NB4 (cell line): ENCODE measurements around the gene KLF11.

Experiments
- DNase-seq: peaks from one replicate; pipeline ENCODE4 v3.0.0; 2010; ENCODE audit warnings: low read depth
- H3K4me3 ChIP-seq: one replicate; pipeline ENCODE4 v1.5.1; 2011; ENCODE audit warnings: mild to moderate bottlenecking, low read depth, low read length, moderate library complexity
- MYC ChIP-seq: IDR thresholded peaks from 2 replicates; pipeline ENCODE4 v1.6.1; 2011; ENCODE audit warnings: low read depth, low read length
- POLR2A ChIP-seq: IDR thresholded peaks from 2 replicates; pipeline ENCODE4 v1.6.1; 2011; ENCODE audit warnings: mild to moderate bottlenecking; ENCODE audit not compliant: insufficient read length; ENCODE audit errors: extremely low read depth
- TF ChIP-seq, protein P1 (sequence below): IDR thresholded peaks from one replicate; pipeline ENCODE4 v1.5.1; 2012; ENCODE audit warnings: low read depth, low read length
- TF ChIP-seq, protein P2 (sequence below): IDR thresholded peaks from 2 replicates; pipeline ENCODE4 v1.6.1; 2011; ENCODE audit warnings: low read depth, low read length

KLF11 gene

DNA sequence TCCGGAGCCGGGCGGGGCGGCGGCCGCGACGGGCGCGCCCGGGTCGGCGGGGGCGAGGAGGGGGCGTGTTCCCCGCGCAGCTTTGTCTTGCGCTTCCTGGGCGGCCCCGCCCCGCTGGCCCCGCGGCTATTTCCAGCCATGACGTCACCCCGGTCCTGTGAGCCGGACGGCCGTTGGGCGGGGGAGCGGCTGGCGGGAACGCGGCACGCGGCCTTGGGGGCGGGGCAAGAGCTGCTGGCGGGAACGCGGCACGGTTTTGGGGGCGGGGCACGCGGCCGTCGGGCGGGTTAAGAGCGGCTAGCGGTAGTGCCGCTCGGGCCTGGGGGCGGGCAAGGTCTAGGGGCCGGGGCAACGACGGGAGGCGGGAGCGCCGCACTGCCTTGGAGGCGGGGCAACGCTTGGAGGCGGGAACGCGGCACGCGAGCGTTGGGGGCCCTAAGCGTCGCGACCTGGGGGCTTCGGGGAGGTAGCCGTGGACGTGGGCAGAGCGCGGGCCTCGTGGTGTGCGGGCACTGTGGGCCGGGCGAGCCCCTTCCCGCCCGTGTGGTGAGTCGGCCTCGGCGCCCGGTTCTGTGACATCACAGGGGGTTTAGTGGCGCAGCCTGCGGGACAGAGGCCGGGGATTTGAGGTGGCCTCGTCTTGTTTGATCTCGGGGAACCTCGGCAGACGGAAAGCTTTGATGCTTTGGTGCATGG lies 704 bp downstream of the KLF11 start:
- no peak overlapping the region for H3K4me3 ChIP-seq
- TF ChIP-seq, protein P1, sequence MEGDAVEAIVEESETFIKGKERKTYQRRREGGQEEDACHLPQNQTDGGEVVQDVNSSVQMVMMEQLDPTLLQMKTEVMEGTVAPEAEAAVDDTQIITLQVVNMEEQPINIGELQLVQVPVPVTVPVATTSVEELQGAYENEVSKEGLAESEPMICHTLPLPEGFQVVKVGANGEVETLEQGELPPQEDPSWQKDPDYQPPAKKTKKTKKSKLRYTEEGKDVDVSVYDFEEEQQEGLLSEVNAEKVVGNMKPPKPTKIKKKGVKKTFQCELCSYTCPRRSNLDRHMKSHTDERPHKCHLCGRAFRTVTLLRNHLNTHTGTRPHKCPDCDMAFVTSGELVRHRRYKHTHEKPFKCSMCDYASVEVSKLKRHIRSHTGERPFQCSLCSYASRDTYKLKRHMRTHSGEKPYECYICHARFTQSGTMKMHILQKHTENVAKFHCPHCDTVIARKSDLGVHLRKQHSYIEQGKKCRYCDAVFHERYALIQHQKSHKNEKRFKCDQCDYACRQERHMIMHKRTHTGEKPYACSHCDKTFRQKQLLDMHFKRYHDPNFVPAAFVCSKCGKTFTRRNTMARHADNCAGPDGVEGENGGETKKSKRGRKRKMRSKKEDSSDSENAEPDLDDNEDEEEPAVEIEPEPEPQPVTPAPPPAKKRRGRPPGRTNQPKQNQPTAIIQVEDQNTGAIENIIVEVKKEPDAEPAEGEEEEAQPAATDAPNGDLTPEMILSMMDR: no peak
- no peak for TF ChIP-seq MYC
- TF ChIP-seq POLR2A: no peak
- TF ChIP-seq, protein P2, sequence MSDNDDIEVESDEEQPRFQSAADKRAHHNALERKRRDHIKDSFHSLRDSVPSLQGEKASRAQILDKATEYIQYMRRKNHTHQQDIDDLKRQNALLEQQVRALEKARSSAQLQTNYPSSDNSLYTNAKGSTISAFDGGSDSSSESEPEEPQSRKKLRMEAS: no peak
- DNase-seq: peak; percentile 68

DNA sequence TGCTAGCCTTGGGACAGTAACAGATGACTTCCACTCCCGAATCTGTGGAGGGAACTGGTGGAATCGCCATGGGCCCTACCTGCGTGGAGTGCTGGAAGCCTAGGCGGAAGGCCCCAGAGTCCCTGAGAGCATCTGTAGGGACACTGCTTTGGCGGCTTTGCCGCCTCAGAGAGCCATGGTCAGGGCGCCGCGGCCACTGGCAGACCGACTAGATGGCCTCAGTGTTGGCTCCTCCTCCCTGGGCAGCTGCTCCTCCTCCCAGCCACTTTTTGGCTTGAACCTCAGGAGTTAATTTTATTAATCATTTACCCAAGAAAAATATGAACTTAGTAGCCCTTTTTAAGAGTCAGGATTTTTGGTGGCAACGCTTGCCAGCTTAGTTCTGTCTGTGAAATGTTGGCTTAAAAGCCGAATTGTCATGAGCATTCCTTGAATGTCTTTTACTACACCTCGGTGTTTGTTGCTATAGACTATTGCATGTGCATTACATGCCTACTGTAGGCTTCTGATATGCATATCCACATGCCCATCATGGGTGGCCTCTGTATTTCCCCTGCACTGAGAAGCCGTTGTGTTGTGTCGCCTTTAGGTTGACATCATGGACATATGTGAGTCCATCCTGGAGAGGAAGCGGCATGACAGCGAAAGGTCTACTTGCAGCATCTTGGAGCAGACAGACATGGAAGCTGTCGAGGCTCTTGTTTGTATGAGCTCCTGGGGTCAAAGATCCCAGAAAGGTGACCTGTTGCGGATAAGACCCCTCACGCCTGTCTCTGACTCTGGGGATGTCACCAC lies 2.4 kb downstream of the KLF11 start:
- DNase-seq: no peak
- no peak overlapping the region for H3K4me3 ChIP-seq
- TF ChIP-seq, protein P2: no peak
- TF ChIP-seq MYC (no peak), POLR2A (no peak)
- TF ChIP-seq, protein P1: no peak

DNA sequence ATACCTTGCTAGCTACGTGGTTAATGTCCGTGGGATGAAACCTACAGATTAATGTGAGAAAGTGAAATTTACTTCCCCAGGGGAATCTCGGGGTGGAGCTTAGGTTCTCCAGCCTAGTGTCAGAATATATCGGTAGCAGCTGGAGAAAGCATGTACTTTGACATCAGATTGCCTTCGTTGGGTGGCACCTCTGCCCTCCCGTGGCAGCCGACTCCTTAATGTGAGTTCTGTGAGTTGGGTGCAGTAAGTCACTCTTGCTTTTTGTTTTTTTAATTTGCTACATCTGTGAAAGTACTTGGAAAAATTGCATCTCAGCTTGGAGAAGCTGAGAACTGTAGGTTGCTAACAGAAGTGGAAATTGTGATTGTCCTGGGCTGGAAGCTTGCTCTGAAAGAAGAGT lies 3.6 kb downstream of the KLF11 start:
- no peak overlapping the region for H3K4me3 ChIP-seq
- TF ChIP-seq POLR2A (no peak), MYC (no peak)
- TF ChIP-seq, protein P1: no peak
- TF ChIP-seq, protein P2: no peak
- DNase-seq: no peak

DNA sequence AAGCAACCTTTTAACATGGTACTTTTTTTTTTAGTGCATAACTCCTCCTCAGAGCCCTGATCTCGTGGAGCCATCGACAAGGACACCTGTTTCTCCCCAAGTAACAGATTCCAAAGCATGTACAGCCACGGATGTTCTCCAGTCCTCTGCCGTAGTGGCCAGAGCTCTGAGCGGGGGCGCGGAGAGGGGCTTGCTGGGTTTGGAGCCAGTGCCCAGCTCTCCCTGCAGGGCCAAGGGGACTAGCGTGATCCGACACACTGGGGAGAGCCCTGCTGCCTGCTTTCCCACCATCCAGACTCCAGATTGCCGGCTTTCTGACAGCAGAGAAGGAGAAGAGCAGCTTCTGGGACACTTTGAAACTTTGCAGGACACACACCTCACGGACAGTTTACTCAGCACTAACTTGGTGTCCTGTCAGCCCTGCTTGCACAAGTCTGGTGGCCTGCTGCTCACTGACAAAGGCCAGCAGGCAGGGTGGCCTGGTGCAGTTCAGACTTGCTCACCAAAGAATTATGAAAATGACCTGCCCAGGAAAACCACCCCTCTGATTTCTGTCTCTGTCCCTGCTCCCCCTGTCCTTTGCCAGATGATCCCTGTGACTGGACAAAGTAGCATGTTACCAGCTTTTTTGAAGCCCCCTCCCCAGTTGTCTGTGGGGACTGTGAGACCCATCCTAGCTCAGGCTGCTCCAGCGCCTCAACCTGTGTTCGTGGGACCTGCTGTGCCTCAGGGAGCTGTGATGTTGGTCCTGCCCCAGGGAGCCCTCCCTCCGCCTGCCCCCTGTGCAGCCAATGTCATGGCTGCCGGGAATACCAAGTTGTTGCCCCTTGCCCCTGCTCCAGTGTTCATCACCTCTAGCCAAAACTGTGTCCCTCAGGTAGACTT lies 4.5 kb downstream of the KLF11 start:
- DNase-seq: no peak
- TF ChIP-seq, protein P2: no peak
- TF ChIP-seq POLR2A: no peak
- TF ChIP-seq, protein P1: no peak
- TF ChIP-seq MYC: no peak
- H3K4me3 ChIP-seq: no peak overlapping the region

DNA sequence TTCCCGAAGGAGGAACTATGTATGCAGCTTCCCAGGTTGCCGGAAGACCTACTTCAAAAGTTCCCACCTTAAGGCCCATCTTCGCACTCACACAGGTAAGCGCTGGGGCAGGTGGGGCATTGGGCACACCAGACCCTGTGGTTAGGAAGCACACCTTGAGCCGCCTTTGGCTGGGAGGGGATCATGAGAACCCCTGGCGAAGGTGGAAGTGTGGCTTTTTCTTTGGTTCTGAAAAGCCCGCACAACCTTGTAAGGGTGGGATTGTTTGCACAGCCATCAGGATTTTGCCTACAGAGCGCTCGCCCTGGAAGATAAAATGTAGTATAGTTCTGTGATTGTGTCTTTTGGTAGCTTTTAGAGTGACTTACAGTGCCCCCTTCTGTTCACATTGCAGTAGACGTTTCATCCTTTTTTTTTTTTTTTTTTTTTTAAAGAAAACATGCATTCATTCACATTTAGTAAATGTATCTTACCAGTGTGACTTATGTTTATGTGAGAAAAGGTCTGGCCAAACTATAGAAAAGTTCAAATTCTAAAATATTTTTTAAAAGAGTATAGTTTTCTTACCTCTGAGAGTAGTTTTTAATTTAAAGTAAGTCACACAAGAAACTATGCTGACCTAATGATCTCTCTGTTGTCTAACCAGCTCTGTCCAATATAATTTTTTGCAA lies 5.3 kb downstream of the KLF11 start:
- H3K4me3 ChIP-seq: no peak overlapping the region
- DNase-seq: peak; percentile 70
- TF ChIP-seq MYC: no peak
- TF ChIP-seq, protein P1: peak; percentile 58
